ENCODE measurements around the gene MT1H. TPM values are rescaled to one million over a fixed set of nuclear protein-coding genes. Genes with fewer than 3 reads are reported as not detected.

The MT1H gene
- total RNA-seq, 1 donor, result not detected

- H4K20me1 ChIP-seq (ENCODE audit: insufficient read depth, low read length), result no peaks in the 10 kb centered on the region
Observed at GRCh38 chr16:56702836-56703235, 33.2 kb downstream of the MT1H start.

DNA sequence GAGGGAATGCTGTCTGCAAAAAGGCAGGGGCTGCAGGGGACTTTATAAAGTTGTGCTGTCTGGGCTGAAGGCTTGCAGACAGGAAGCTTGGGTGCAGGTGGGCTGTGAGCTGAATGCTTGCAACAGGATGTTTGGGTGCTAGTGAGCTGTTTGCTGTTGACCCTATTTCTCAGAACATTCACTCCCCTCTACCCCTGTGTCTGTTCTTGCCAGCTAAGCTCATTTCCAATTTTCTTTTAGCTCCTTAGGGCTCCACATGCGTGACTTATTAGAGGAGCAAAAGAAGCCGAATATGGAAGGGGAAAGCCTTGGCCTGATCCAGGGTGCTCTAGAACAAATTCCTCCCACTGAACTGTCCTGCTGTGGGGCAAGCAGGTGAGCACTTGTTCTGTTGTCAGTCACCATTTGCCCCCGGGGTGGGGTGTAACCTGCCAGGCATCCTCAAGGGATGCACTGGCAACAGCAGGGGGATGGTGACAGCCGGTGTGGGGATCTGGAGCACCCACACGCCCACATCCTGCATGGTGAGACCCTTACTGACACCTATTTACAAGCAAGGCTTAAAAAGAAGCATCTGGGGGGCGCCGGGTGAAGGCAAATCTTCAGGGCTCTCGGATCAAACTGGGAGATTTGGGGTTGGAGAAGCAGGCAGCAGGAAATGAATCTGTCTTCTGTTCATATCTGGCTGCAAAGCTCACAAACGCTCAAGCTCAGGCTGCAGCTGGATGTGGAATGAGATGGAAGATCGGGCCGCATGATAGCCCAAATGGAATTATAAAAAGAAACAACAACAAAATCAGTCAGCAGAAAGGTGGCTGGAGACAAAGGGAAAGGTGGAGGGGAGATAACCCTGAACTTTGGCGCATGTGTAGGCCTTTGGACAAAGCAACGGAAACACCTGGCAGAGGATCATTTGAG is 39.2 kb downstream of the MT1H start:
- Histone ChIP-seq H4K20me1 (ENCODE audit: insufficient read depth, low read length) (no peaks in the 10 kb centered on the region), H2AFZ (ENCODE audit: low read length) (no peak overlapping the region), H3K27ac (ENCODE audit: low read depth, low read length) (no peak overlapping the region), H3K9me3 (ENCODE audit: low read depth, low read length) (no peaks in the 10 kb centered on the region), H3K27me3 (ENCODE audit: insufficient read depth, low read length) (peaks cover 5% of the 10 kb centered on the region), H3K79me2 (ENCODE audit: insufficient read depth, low read length) (no peaks in the 10 kb centered on the region), H3K4me1 (ENCODE audit: insufficient read depth, low read length) (no peaks in the 10 kb centered on the region), H3K36me3 (ENCODE audit: insufficient read depth, low read length) (no peaks in the 10 kb centered on the region), H3K4me2 (ENCODE audit: insufficient read depth, low read length) (no peak overlapping the region), H3K4me3 (ENCODE audit: insufficient read depth, low read length) (no peak overlapping the region)
- TF ChIP-seq, protein P1, sequence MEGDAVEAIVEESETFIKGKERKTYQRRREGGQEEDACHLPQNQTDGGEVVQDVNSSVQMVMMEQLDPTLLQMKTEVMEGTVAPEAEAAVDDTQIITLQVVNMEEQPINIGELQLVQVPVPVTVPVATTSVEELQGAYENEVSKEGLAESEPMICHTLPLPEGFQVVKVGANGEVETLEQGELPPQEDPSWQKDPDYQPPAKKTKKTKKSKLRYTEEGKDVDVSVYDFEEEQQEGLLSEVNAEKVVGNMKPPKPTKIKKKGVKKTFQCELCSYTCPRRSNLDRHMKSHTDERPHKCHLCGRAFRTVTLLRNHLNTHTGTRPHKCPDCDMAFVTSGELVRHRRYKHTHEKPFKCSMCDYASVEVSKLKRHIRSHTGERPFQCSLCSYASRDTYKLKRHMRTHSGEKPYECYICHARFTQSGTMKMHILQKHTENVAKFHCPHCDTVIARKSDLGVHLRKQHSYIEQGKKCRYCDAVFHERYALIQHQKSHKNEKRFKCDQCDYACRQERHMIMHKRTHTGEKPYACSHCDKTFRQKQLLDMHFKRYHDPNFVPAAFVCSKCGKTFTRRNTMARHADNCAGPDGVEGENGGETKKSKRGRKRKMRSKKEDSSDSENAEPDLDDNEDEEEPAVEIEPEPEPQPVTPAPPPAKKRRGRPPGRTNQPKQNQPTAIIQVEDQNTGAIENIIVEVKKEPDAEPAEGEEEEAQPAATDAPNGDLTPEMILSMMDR (IDR thresholded peaks at IDR 0.05; ENCODE audit: extremely low read depth, low read depth, low read length), result no peak
- DNase-seq (ENCODE audit: insufficient read length, low spot score, missing footprints), result no peak

More at GRCh38 chr16:56702836-56703235, 33.2 kb downstream of the MT1H start:
- H3K36me3 ChIP-seq (ENCODE audit: insufficient read depth, low read length), result no peaks in the 10 kb centered on the region
- no peaks in the 10 kb centered on the region for H3K4me1 ChIP-seq (ENCODE audit: insufficient read depth, low read length)
- H3K27me3 ChIP-seq (ENCODE audit: insufficient read depth, low read length), result no peaks in the 10 kb centered on the region
- no peak overlapping the region for H3K27ac ChIP-seq (ENCODE audit: low read depth, low read length)
- no peak overlapping the region for H2AFZ ChIP-seq (ENCODE audit: low read length)
- H3K9me3 ChIP-seq (ENCODE audit: low read depth, low read length), result no peaks in the 10 kb centered on the region
- no peaks in the 10 kb centered on the region for H3K79me2 ChIP-seq (ENCODE audit: insufficient read depth, low read length)
- H3K4me2 ChIP-seq (ENCODE audit: insufficient read depth, low read length), result no peak overlapping the region
- DNase-seq (ENCODE audit: insufficient read length, low spot score, missing footprints), result no peak
- TF ChIP-seq, protein P1 (IDR thresholded peaks at IDR 0.05; ENCODE audit: extremely low read depth, low read depth, low read length), result no peak
- H3K4me3 ChIP-seq (ENCODE audit: insufficient read depth, low read length), result no peak overlapping the region

- Histone ChIP-seq H3K4me3 (ENCODE audit: insufficient read depth, low read length) (no peak overlapping the region), H3K27ac (ENCODE audit: low read depth, low read length) (no peak overlapping the region), H3K9me3 (ENCODE audit: low read depth, low read length) (no peaks in the 10 kb centered on the region), H3K79me2 (ENCODE audit: insufficient read depth, low read length) (no peaks in the 10 kb centered on the region), H3K4me2 (ENCODE audit: insufficient read depth, low read length) (no peak overlapping the region), H4K20me1 (ENCODE audit: insufficient read depth, low read length) (no peaks in the 10 kb centered on the region), H2AFZ (ENCODE audit: low read length) (no peak overlapping the region), H3K36me3 (ENCODE audit: insufficient read depth, low read length) (no peaks in the 10 kb centered on the region), H3K27me3 (ENCODE audit: insufficient read depth, low read length) (peaks cover 5% of the 10 kb centered on the region), H3K4me1 (ENCODE audit: insufficient read depth, low read length) (no peaks in the 10 kb centered on the region)
- TF ChIP-seq, protein P1 (IDR thresholded peaks at IDR 0.05; ENCODE audit: extremely low read depth, low read depth, low read length), result no peak
- DNase-seq (ENCODE audit: insufficient read length, low spot score, missing footprints), result peak; percentile 35
Observed at GRCh38 chr16:56709443-56710040, 39.9 kb downstream of the MT1H start.

GRCh38 chr16:56710181-56710737 is 40.6 kb downstream of the MT1H start:
- TF ChIP-seq, protein P1 (IDR thresholded peaks at IDR 0.05; ENCODE audit: extremely low read depth, low read depth, low read length), result no peak
- DNase-seq (ENCODE audit: insufficient read length, low spot score, missing footprints), result no peak
- H3K27me3 ChIP-seq (ENCODE audit: insufficient read depth, low read length), result peaks cover 5% of the 10 kb centered on the region
- no peak overlapping the region for H2AFZ ChIP-seq (ENCODE audit: low read length)
- H3K79me2 ChIP-seq (ENCODE audit: insufficient read depth, low read length), result no peaks in the 10 kb centered on the region
- H3K4me3 ChIP-seq (ENCODE audit: insufficient read depth, low read length), result no peak overlapping the region
- H3K27ac ChIP-seq (ENCODE audit: low read depth, low read length), result no peak overlapping the region
- H3K9me3 ChIP-seq (ENCODE audit: low read depth, low read length), result no peaks in the 10 kb centered on the region
- H3K36me3 ChIP-seq (ENCODE audit: insufficient read depth, low read length), result no peaks in the 10 kb centered on the region
- no peak overlapping the region for H3K4me2 ChIP-seq (ENCODE audit: insufficient read depth, low read length)
- no peaks in the 10 kb centered on the region for H4K20me1 ChIP-seq (ENCODE audit: insufficient read depth, low read length)
- no peaks in the 10 kb centered on the region for H3K4me1 ChIP-seq (ENCODE audit: insufficient read depth, low read length)

Measured in osteoblast (primary cell).